ENCODE measurements around the gene FANCC.

FANCC gene

GRCh38 chr9:95142728-95143127 lies 174.8 kb downstream of the FANCC start:
- Histone ChIP-seq H3K4me3 (ENCODE audit: low read depth, low read length) (no peak overlapping the region), H3K27me3 (replicated peaks) (no peaks in the 10 kb centered on the region), H3K36me3 (replicated peaks) (no peaks in the 10 kb centered on the region), H3K27ac (no peak overlapping the region)
- DNase-seq = no peak
- no peak for TF ChIP-seq CTCF (IDR thresholded peaks at IDR 0.05; ENCODE audit: low read depth, low read length, missing control alignments)
- in situ Hi-C loops (cut with HindIII; ENCODE audit: low pct_ligation_motif_present, low sequenced_read_pairs) = no loop called here

- no peaks in the 10 kb centered on the region for H3K27me3 ChIP-seq (replicated peaks)
- no peak for TF ChIP-seq CTCF (IDR thresholded peaks at IDR 0.05; ENCODE audit: low read depth, low read length, missing control alignments)
- no peak overlapping the region for H3K27ac ChIP-seq
- no peak overlapping the region for H3K4me3 ChIP-seq (ENCODE audit: low read depth, low read length)
- DNase-seq = no peak
- no peaks in the 10 kb centered on the region for H3K36me3 ChIP-seq (replicated peaks)
- in situ Hi-C loops (cut with HindIII; ENCODE audit: low pct_ligation_motif_present, low sequenced_read_pairs) = no loop called here
Measured at GRCh38 chr9:95142315-95142714, 175.2 kb downstream of the FANCC start.

- Histone ChIP-seq H3K4me3 (ENCODE audit: low read depth, low read length) (no peak overlapping the region), H3K27me3 (replicated peaks) (no peaks in the 10 kb centered on the region), H3K27ac (no peak overlapping the region), H3K36me3 (replicated peaks) (no peaks in the 10 kb centered on the region)
- no peak for TF ChIP-seq CTCF (IDR thresholded peaks at IDR 0.05; ENCODE audit: low read depth, low read length, missing control alignments)
- in situ Hi-C loops (cut with HindIII; ENCODE audit: low pct_ligation_motif_present, low sequenced_read_pairs) = no loop called here
- no peak for DNase-seq
Measured at GRCh38 chr9:95140821-95141220, 176.7 kb downstream of the FANCC start.

- in situ Hi-C loops (cut with HindIII; ENCODE audit: low pct_ligation_motif_present, low sequenced_read_pairs) = no loop called here
- no peak overlapping the region for H3K27ac ChIP-seq
Measured at GRCh38 chr9:95139126-95139525, 178.4 kb downstream of the FANCC start.

GRCh38 chr9:95138474-95138873 lies 179.0 kb downstream of the FANCC start:
- Histone ChIP-seq H3K4me3 (ENCODE audit: low read depth, low read length) (no peak overlapping the region), H3K36me3 (replicated peaks) (no peaks in the 10 kb centered on the region), H3K27ac (no peak overlapping the region), H3K27me3 (replicated peaks) (no peaks in the 10 kb centered on the region)
- DNase-seq = no peak
- in situ Hi-C loops (cut with HindIII; ENCODE audit: low pct_ligation_motif_present, low sequenced_read_pairs) = no loop called here
- no peak for TF ChIP-seq CTCF (IDR thresholded peaks at IDR 0.05; ENCODE audit: low read depth, low read length, missing control alignments)

More at GRCh38 chr9:95139126-95139525, 178.4 kb downstream of the FANCC start:
- DNase-seq = no peak
- H3K4me3 ChIP-seq (ENCODE audit: low read depth, low read length) = no peak overlapping the region
- no peak for TF ChIP-seq CTCF (IDR thresholded peaks at IDR 0.05; ENCODE audit: low read depth, low read length, missing control alignments)
- no peaks in the 10 kb centered on the region for H3K27me3 ChIP-seq (replicated peaks)
- no peaks in the 10 kb centered on the region for H3K36me3 ChIP-seq (replicated peaks)

- no peak for DNase-seq
- TF ChIP-seq CTCF (IDR thresholded peaks at IDR 0.05; ENCODE audit: low read depth, low read length, missing control alignments) = no peak
- in situ Hi-C loops (cut with HindIII; ENCODE audit: low pct_ligation_motif_present, low sequenced_read_pairs) = no loop called here
- H3K36me3 ChIP-seq (replicated peaks) = no peaks in the 10 kb centered on the region
- H3K27ac ChIP-seq = no peak overlapping the region
- H3K4me3 ChIP-seq (ENCODE audit: low read depth, low read length) = no peak overlapping the region
- no peaks in the 10 kb centered on the region for H3K27me3 ChIP-seq (replicated peaks)
Measured at GRCh38 chr9:95137587-95138145, 179.8 kb downstream of the FANCC start.

Measured in brain microvascular endothelial cell (primary cell).